Endothelial cell of umbilical vein (primary cell): ENCODE results near the gene TSACC.

Experiments
- CTCF ChIP-seq, 2 donors: IDR thresholded peaks; 1 replicate in 1 of 2; 2 replicates in 1 of 2; pipeline ENCODE4 v1.5.1; 2011; ENCODE audit warnings: low read length in 2 of 2, mild to moderate bottlenecking in 2 of 2, moderate library complexity in 2 of 2, control low read depth in 1 of 2, inconsistent platforms in 1 of 2, low read depth in 1 of 2; ENCODE audit not compliant: insufficient read depth in 1 of 2; ENCODE audit errors: extremely low read depth in 1 of 2
- EZH2 ChIP-seq: IDR thresholded peaks from 2 replicates; pipeline ENCODE4 v1.6.1; 2012; ENCODE audit warnings: borderline replicate concordance, low read depth, mild to moderate bottlenecking, moderate library complexity, low read length, inconsistent platforms; ENCODE audit not compliant: severe bottlenecking
- FOS ChIP-seq: IDR thresholded peaks from 2 replicates; pipeline ENCODE4 v1.6.1; 2011; ENCODE audit warnings: mild to moderate bottlenecking, low read length, moderate library complexity, borderline replicate concordance; ENCODE audit not compliant: insufficient read depth
- GATA2 ChIP-seq: IDR thresholded peaks from 2 replicates; pipeline ENCODE4 v1.7.0; 2011; ENCODE audit warnings: low read depth, mild to moderate bottlenecking, moderate library complexity, mixed read lengths, low read length; ENCODE audit not compliant: insufficient read length, insufficient read depth
- JUN ChIP-seq: IDR thresholded peaks from 2 replicates; pipeline ENCODE4 v1.6.1; 2011; ENCODE audit warnings: borderline replicate concordance, low read depth; ENCODE audit not compliant: insufficient read length, insufficient read depth
- MAX ChIP-seq: IDR thresholded peaks from 2 replicates; pipeline ENCODE4 v1.6.1; 2011; ENCODE audit not compliant: insufficient read depth, insufficient read length
- POLR2A ChIP-seq: IDR thresholded peaks from 2 replicates; pipeline ENCODE4 v1.6.1; 2012; ENCODE audit warnings: low read depth, mild to moderate bottlenecking, control low read depth, low read length
- POLR2AphosphoS5 ChIP-seq: IDR thresholded peaks from 2 replicates; pipeline ENCODE4 v1.6.1; 2012; ENCODE audit warnings: low read depth, mild to moderate bottlenecking, control low read depth, low read length, moderate library complexity; ENCODE audit not compliant: insufficient read depth

GRCh38 chr1:156316909-156317308 lies 21.4 kb upstream of the TSACC start:
- no peak for TF ChIP-seq CTCF (IDR thresholded peaks at IDR 0.05; ENCODE audit: extremely low read depth in 1 of 2, insufficient read depth in 1 of 2, low read depth in 1 of 2, low read length in 2 of 2)
- TF ChIP-seq JUN: no peak
- no peak for TF ChIP-seq POLR2AphosphoS5
- TF ChIP-seq MAX: no peak
- no peak for TF ChIP-seq POLR2A
- TF ChIP-seq GATA2: no peak
- TF ChIP-seq EZH2: no peak
- TF ChIP-seq FOS: no peak
